Activated naive CD8-positive, alpha-beta T cell treated with anti-CD3 and anti-CD28 coated beads, Interleukin-2, amount 50 U/mL, for 24 hours (primary cell): ENCODE results near the gene PERCC1.

Source experiments
- ATAC-seq: fragments of 150-1000 bp; cut with Tn5 transposase; one replicate; pipeline ENCODE4 v1.10.0; 2021
- DNase-seq: peaks from one replicate; pipeline ENCODE4 v3.0.0; 2021
- H3K27ac Mint-ChIP-seq: one replicate; pipeline ENCODE4 v1.8.0; 2021; ENCODE audit warnings: mild to moderate bottlenecking, mixed read lengths
- H3K27me3 Mint-ChIP-seq: one replicate; pipeline ENCODE4 v1.8.0; 2021; ENCODE audit warnings: mixed read lengths
- H3K36me3 Mint-ChIP-seq: one replicate; pipeline ENCODE4 v1.8.0; 2021; ENCODE audit warnings: low read depth, mixed read lengths
- H3K4me1 Mint-ChIP-seq: one replicate; pipeline ENCODE4 v1.8.0; 2021; ENCODE audit warnings: mixed read lengths
- H3K4me3 Mint-ChIP-seq: one replicate; pipeline ENCODE4 v1.8.0; 2021; ENCODE audit warnings: mild to moderate bottlenecking, moderate library complexity, mixed read lengths
- H3K9me3 Mint-ChIP-seq: one replicate; pipeline ENCODE4 v1.8.0; 2021; ENCODE audit warnings: mixed read lengths

PERCC1 gene

GRCh38 chr16:1401061-1401757 lies 29.7 kb upstream of the PERCC1 start:
- no peak overlapping the region for H3K4me3 Mint-ChIP-seq
- no peaks in the 10 kb centered on the region for H3K9me3 Mint-ChIP-seq
- no peaks in the 10 kb centered on the region for H3K36me3 Mint-ChIP-seq

GRCh38 chr16:1401758-1402154 lies 29.1 kb upstream of the PERCC1 start:
- Mint-ChIP-seq H3K9me3 (no peaks in the 10 kb centered on the region), H3K4me1 (no peaks in the 10 kb centered on the region), H3K4me3 (no peak overlapping the region), H3K36me3 (no peaks in the 10 kb centered on the region), H3K27me3 (no peaks in the 10 kb centered on the region), H3K27ac (no peak overlapping the region)
- ATAC-seq (no peak), DNase-seq (no peak)

More at GRCh38 chr16:1401061-1401757, 29.7 kb upstream of the PERCC1 start:
- Mint-ChIP-seq H3K4me1 (no peaks in the 10 kb centered on the region), H3K27me3 (no peaks in the 10 kb centered on the region), H3K27ac (no peak overlapping the region)
- ATAC-seq = no peak
- DNase-seq = no peak

- DNase-seq (no peak), ATAC-seq (no peak)
- Mint-ChIP-seq H3K27ac (no peak overlapping the region), H3K4me1 (peaks cover 6% of the 10 kb centered on the region), H3K4me3 (no peak overlapping the region), H3K9me3 (no peaks in the 10 kb centered on the region), H3K27me3 (no peaks in the 10 kb centered on the region), H3K36me3 (no peaks in the 10 kb centered on the region)
These were observed 27.8 kb upstream of the PERCC1 start for GRCh38 chr16:1403036-1403435.

- DNase-seq = no peak
- Mint-ChIP-seq H3K9me3 (no peaks in the 10 kb centered on the region), H3K27ac (no peak overlapping the region), H3K4me1 (peaks cover 8% of the 10 kb centered on the region), H3K4me3 (no peak overlapping the region), H3K27me3 (no peaks in the 10 kb centered on the region), H3K36me3 (no peaks in the 10 kb centered on the region)
- no peak for ATAC-seq
These were observed 27.1 kb upstream of the PERCC1 start for GRCh38 chr16:1403733-1404132.

GRCh38 chr16:1407753-1408152 lies 23.1 kb upstream of the PERCC1 start:
- H3K27me3 Mint-ChIP-seq = no peaks in the 10 kb centered on the region
- peak overlapping the region; percentile 46 for H3K27ac Mint-ChIP-seq
- no peak for DNase-seq
- peak; percentile 7 for ATAC-seq
- peaks cover 15% of the 10 kb centered on the region for H3K4me1 Mint-ChIP-seq
- H3K36me3 Mint-ChIP-seq = no peaks in the 10 kb centered on the region
- H3K9me3 Mint-ChIP-seq = no peaks in the 10 kb centered on the region
- peak overlapping the region; percentile 77 for H3K4me3 Mint-ChIP-seq

GRCh38 chr16:1408171-1408837 lies 22.6 kb upstream of the PERCC1 start:
- H3K27me3 Mint-ChIP-seq = no peaks in the 10 kb centered on the region
- peaks cover 15% of the 10 kb centered on the region for H3K4me1 Mint-ChIP-seq
- H3K4me3 Mint-ChIP-seq = peak overlapping the region; percentile 77
- peak; percentile 87 for ATAC-seq
- peak; percentile 98 for DNase-seq
- peak overlapping the region; percentile 46 for H3K27ac Mint-ChIP-seq
- H3K36me3 Mint-ChIP-seq = no peaks in the 10 kb centered on the region
- no peaks in the 10 kb centered on the region for H3K9me3 Mint-ChIP-seq

GRCh38 chr16:1412847-1413246 lies 18.0 kb upstream of the PERCC1 start:
- no peak overlapping the region for H3K27ac Mint-ChIP-seq
- ATAC-seq (no peak), DNase-seq (no peak)
- no peaks in the 10 kb centered on the region for H3K27me3 Mint-ChIP-seq
- peak overlapping the region; percentile 17 for H3K4me3 Mint-ChIP-seq
- no peaks in the 10 kb centered on the region for H3K9me3 Mint-ChIP-seq
- peaks cover 18% of the 10 kb centered on the region for H3K4me1 Mint-ChIP-seq
- no peaks in the 10 kb centered on the region for H3K36me3 Mint-ChIP-seq

- Mint-ChIP-seq H3K36me3 (no peaks in the 10 kb centered on the region), H3K9me3 (no peaks in the 10 kb centered on the region), H3K27ac (peak overlapping the region; percentile 81), H3K4me1 (peaks cover 23% of the 10 kb centered on the region), H3K27me3 (no peaks in the 10 kb centered on the region), H3K4me3 (peak overlapping the region; percentile 80)
- ATAC-seq (peak; percentile 65), DNase-seq (peak; percentile 80)
These were observed 17.0 kb upstream of the PERCC1 start for GRCh38 chr16:1413684-1414531.

- peak within 1 kb of the TSS; percentile 80 for H3K4me3 Mint-ChIP-seq
- H3K27ac Mint-ChIP-seq = peak within 1 kb of the TSS; percentile 84
- no peaks in the 10 kb centered on the region for H3K36me3 Mint-ChIP-seq
- no peaks in the 10 kb centered on the region for H3K9me3 Mint-ChIP-seq
- no peaks in the 10 kb centered on the region for H3K27me3 Mint-ChIP-seq
- ATAC-seq (peak; percentile 62), DNase-seq (peak; percentile 86)
- peaks cover 27% of the 10 kb centered on the region for H3K4me1 Mint-ChIP-seq
These were observed 16.2 kb upstream of the PERCC1 start, which contains the start of gene UNKL for GRCh38 chr16:1414532-1415260. TSS of gene UNKL (minus strand) at chr16:1414704. CDS start at chr16:1414691, 13 bp downstream.

GRCh38 chr16:1416521-1416941 lies 14.3 kb upstream of the PERCC1 start:
- DNase-seq = no peak
- Mint-ChIP-seq H3K27ac (no peak overlapping the region), H3K4me3 (no peak overlapping the region), H3K4me1 (peaks cover 39% of the 10 kb centered on the region), H3K27me3 (peaks cover 2% of the 10 kb centered on the region), H3K36me3 (no peaks in the 10 kb centered on the region), H3K9me3 (no peaks in the 10 kb centered on the region)
- no peak for ATAC-seq

- peak overlapping the region; percentile 93 for H3K27ac Mint-ChIP-seq
- H3K27me3 Mint-ChIP-seq = peaks cover 2% of the 10 kb centered on the region
- H3K4me1 Mint-ChIP-seq = peaks cover 41% of the 10 kb centered on the region
- H3K4me3 Mint-ChIP-seq = peak overlapping the region; percentile 84
- H3K36me3 Mint-ChIP-seq = no peaks in the 10 kb centered on the region
- ATAC-seq (no peak), DNase-seq (peak; percentile 16)
- no peaks in the 10 kb centered on the region for H3K9me3 Mint-ChIP-seq
These were observed 10.8 kb upstream of the PERCC1 start for GRCh38 chr16:1420111-1420539.

- H3K27ac Mint-ChIP-seq = peak overlapping the region; percentile 93
- no peaks in the 10 kb centered on the region for H3K9me3 Mint-ChIP-seq
- no peak for DNase-seq
- peaks cover 38% of the 10 kb centered on the region for H3K4me1 Mint-ChIP-seq
- H3K36me3 Mint-ChIP-seq = no peaks in the 10 kb centered on the region
- H3K27me3 Mint-ChIP-seq = peaks cover 2% of the 10 kb centered on the region
- ATAC-seq = no peak
- peak overlapping the region; percentile 14 for H3K4me3 Mint-ChIP-seq
These were observed 8.8 kb upstream of the PERCC1 start for GRCh38 chr16:1422076-1422475.

GRCh38 chr16:1424028-1424427 lies 6.8 kb upstream of the PERCC1 start:
- H3K27me3 Mint-ChIP-seq = peaks cover 2% of the 10 kb centered on the region
- no peaks in the 10 kb centered on the region for H3K9me3 Mint-ChIP-seq
- H3K36me3 Mint-ChIP-seq = no peaks in the 10 kb centered on the region
- peaks cover 26% of the 10 kb centered on the region for H3K4me1 Mint-ChIP-seq
- DNase-seq (no peak), ATAC-seq (no peak)
- H3K4me3 Mint-ChIP-seq = no peak overlapping the region
- peak overlapping the region; percentile 29 for H3K27ac Mint-ChIP-seq
